HG03469 (cell line): ENCODE results near the gene OR8D1.

ENCODE experiments used
- ATAC-seq: cut with Tn5 transposase; IDR thresholded peaks from one replicate; pipeline ENCODE4 v1.9.1; 2021; ENCODE audit warnings: mild to moderate bottlenecking, moderate library complexity, moderate number of reproducible peaks; ENCODE audit not compliant: unreplicated experiment

The OR8D1 gene

GRCh38 chr11:124313849-124314248 lies at the start of gene OR8D1:
TSS of gene OR8D1 (minus strand) at chr11:124313949. CDS start at chr11:124310766, 3,183 bp downstream.
- ATAC-seq = no peak

GRCh38 chr11:124359566-124359965 lies 45.8 kb upstream of the OR8D1 start:
- no peak for ATAC-seq

GRCh38 chr11:124346311-124346955 lies 32.7 kb upstream of the OR8D1 start:
- ATAC-seq = no peak

GRCh38 chr11:124344346-124344745 lies 30.6 kb upstream of the OR8D1 start:
- ATAC-seq = no peak

- ATAC-seq = no peak
Measured at GRCh38 chr11:124340142-124340447, 26.3 kb upstream of the OR8D1 start.

- no peak for ATAC-seq
Measured at GRCh38 chr11:124339396-124340141, 25.8 kb upstream of the OR8D1 start.

GRCh38 chr11:124331873-124332272 lies 18.1 kb upstream of the OR8D1 start:
- ATAC-seq = no peak

- peak; percentile 98 for ATAC-seq
Measured at GRCh38 chr11:124329787-124330478, 16.2 kb upstream of the OR8D1 start.

- ATAC-seq = no peak
Measured at GRCh38 chr11:124327775-124328174, 14.0 kb upstream of the OR8D1 start.

- ATAC-seq = no peak
Measured at GRCh38 chr11:124322356-124322755, 8.6 kb upstream of the OR8D1 start.

GRCh38 chr11:124320097-124320496 lies 6.3 kb upstream of the OR8D1 start, which contains the start of gene OR8D2:
TSS of gene OR8D2 (minus strand) at chr11:124320197. CDS start at chr11:124320197, 0 bp downstream.
- ATAC-seq = no peak

GRCh38 chr11:124315052-124315451 lies 1.3 kb upstream of the OR8D1 start:
- no peak for ATAC-seq

- no peak for ATAC-seq
Measured at GRCh38 chr11:124313131-124313530, 618 bp downstream of the OR8D1 start.

- ATAC-seq = no peak
Measured at GRCh38 chr11:124311670-124312069, 2.1 kb downstream of the OR8D1 start.

- no peak for ATAC-seq
Measured at GRCh38 chr11:124311269-124311668, 2.5 kb downstream of the OR8D1 start.

GRCh38 chr11:124310721-124311120 lies 3.0 kb downstream of the OR8D1 start:
- ATAC-seq = no peak

- no peak for ATAC-seq
Measured at GRCh38 chr11:124307093-124307492, 6.7 kb downstream of the OR8D1 start.

GRCh38 chr11:124302347-124303125 lies 11.2 kb downstream of the OR8D1 start:
- ATAC-seq = no peak

GRCh38 chr11:124301548-124301947 lies 12.2 kb downstream of the OR8D1 start:
- ATAC-seq = no peak

- no peak for ATAC-seq
Measured at GRCh38 chr11:124297921-124298320, 15.8 kb downstream of the OR8D1 start.

- ATAC-seq = no peak
Measured at GRCh38 chr11:124296016-124296415, 17.7 kb downstream of the OR8D1 start.
